GM21447 (cell line): ENCODE measurements around the gene FSTL3.
"Not testable (repeated sequence)": the region's sequence is repeated elsewhere in the genome, so short reads cannot be mapped to it uniquely, and the experiment has no call there.

Experiments
- ATAC-seq: cut with Tn5 transposase; IDR thresholded peaks from one replicate; pipeline ENCODE4 v1.9.1; 2021; ENCODE audit not compliant: unreplicated experiment

The FSTL3 gene

GRCh38 chr19:709196-709964, 33.2 kb downstream of the FSTL3 start:
- no peak for ATAC-seq

- no peak for ATAC-seq
These were observed 33.9 kb downstream of the FSTL3 start for GRCh38 chr19:709965-710571.

GRCh38 chr19:710767-711166, 34.6 kb downstream of the FSTL3 start:
- no peak for ATAC-seq

- ATAC-seq, result no peak
These were observed 35.1 kb downstream of the FSTL3 start for GRCh38 chr19:711254-711653.

GRCh38 chr19:715347-715746, 39.2 kb downstream of the FSTL3 start:
- no peak for ATAC-seq

GRCh38 chr19:718251-718951, 42.2 kb downstream of the FSTL3 start:
- ATAC-seq, result no peak

- no peak for ATAC-seq
These were observed 42.9 kb downstream of the FSTL3 start for GRCh38 chr19:718991-719512.

GRCh38 chr19:719636-720344, 43.6 kb downstream of the FSTL3 start:
- ATAC-seq, result no peak

GRCh38 chr19:720345-721160, 44.4 kb downstream of the FSTL3 start:
- ATAC-seq, result no peak

GRCh38 chr19:722553-723101, 46.4 kb downstream of the FSTL3 start:
- no peak for ATAC-seq

- ATAC-seq, result no peak
These were observed 47.1 kb downstream of the FSTL3 start for GRCh38 chr19:723247-723646.

GRCh38 chr19:723714-724113, 47.5 kb downstream of the FSTL3 start:
- ATAC-seq, result no peak

GRCh38 chr19:725461-726089, 49.4 kb downstream of the FSTL3 start:
- no peak for ATAC-seq

GRCh38 chr19:726993-727956, 51.1 kb downstream of the FSTL3 start:
- no peak for ATAC-seq

- ATAC-seq, result no peak
These were observed 51.8 kb downstream of the FSTL3 start for GRCh38 chr19:728011-728410.

- ATAC-seq, result not testable (repeated sequence)
These were observed 53.4 kb downstream of the FSTL3 start for GRCh38 chr19:729564-729963.

- no peak for ATAC-seq
These were observed 53.9 kb downstream of the FSTL3 start for GRCh38 chr19:729965-730668.

GRCh38 chr19:731000-731399, 54.8 kb downstream of the FSTL3 start:
- no peak for ATAC-seq
